HCT116 (cell line): ENCODE data around the gene LRBA. TPM values are rescaled to one million over a fixed set of nuclear protein-coding genes. Genes with fewer than 3 reads are reported as not detected.

Source experiments
- ATAC-seq: fragments of 200-7000 bp; cut with Tn5 transposase; 2 replicates; pipeline ENCODE4 v1.9.1; 2020; ENCODE audit warnings: mild to moderate bottlenecking, moderate library complexity
- BruUV-seq: library from RNA; stranded (reverse); fragments of 400-500 nt; replicated peaks from 2 replicates; lab custom pipeline; 2021; lab: Mats Ljungman, UMichigan
- CTCF ChIA-PET: fragments of 300-600 bp; sonication (Branson Sonifier 250); formaldehyde crosslinking; loops from one replicate; lab custom pipeline; 2021; ENCODE audit warnings: antibody characterized with exemption; lab: Charles Lee
- POLR2A ChIA-PET: fragments of 300-600, 350-600 bp; sonication (Branson Sonifier 250); formaldehyde crosslinking; loops from one replicate; lab custom pipeline; 2021; ENCODE audit warnings: antibody characterized with exemption; lab: Charles Lee
- RAD21 ChIA-PET, 2 experiments: fragments of 300-600 bp; sonication (Branson Sonifier 250); formaldehyde crosslinking; loops; one replicate each; lab custom pipeline; 2023; ENCODE audit warnings: low total read pairs in 2 of 2; ENCODE audit not compliant: uncharacterized antibody in 2 of 2, unreplicated experiment in 2 of 2, low non-redundant PET in 1 of 2; lab: Charles Lee
- DNase-seq: peaks from one replicate; pipeline ENCODE4 v3.0.0-alpha.2; 2010; ENCODE audit warnings: low read depth, low spot score
- H2AFZ ChIP-seq: fragments of 200-600 bp; shearing (Covaris generic), sonication (generic); 2 replicates; pipeline ENCODE4 v1.6.1; 2017; ENCODE audit warnings: low read depth, mixed run types, mixed read lengths, antibody characterized with exemption, low read length; ENCODE audit not compliant: poor library complexity, severe bottlenecking
- H3K27ac ChIP-seq: 2 replicates; pipeline ENCODE4 v1.5.1; 2012; ENCODE audit warnings: low read depth, low read length
- H3K27me3 ChIP-seq: fragments of 200-600 bp; sonication (generic); 2 replicates; pipeline ENCODE4 v1.6.1; 2016; ENCODE audit warnings: mixed run types, low read length, mixed read lengths; ENCODE audit not compliant: insufficient read depth
- H3K36me3 ChIP-seq, 2 experiments: fragments of 200-500 bp in 1 of 2; fragments of 200-600 bp in 1 of 2; sonication (Bioruptor generic) in 1 of 2; sonication (generic) in 1 of 2; 2 replicates each; pipeline versions ENCODE4 v1.5.1 to v1.6.1; 2014 to 2016; ENCODE audit warnings: low read length in 2 of 2, inconsistent platforms in 1 of 2, mixed read lengths in 1 of 2, mixed run types in 1 of 2; ENCODE audit not compliant: insufficient read depth in 2 of 2, control insufficient read depth in 1 of 2
- H3K4me1 ChIP-seq, 2 experiments: fragments of 200-600 bp in 1 of 2; sonication (generic) in 1 of 2; 2 replicates each; pipeline versions ENCODE4 v1.5.1 to v1.6.1; 2012 to 2017; ENCODE audit warnings: low read length in 2 of 2, inconsistent platforms in 1 of 2, mild to moderate bottlenecking in 1 of 2, mixed read lengths in 1 of 2, mixed run types in 1 of 2, moderate library complexity in 1 of 2; ENCODE audit not compliant: insufficient read depth in 2 of 2, control insufficient read depth in 1 of 2
- H3K4me2 ChIP-seq: fragments of 200-600 bp; sonication (generic); 2 replicates; pipeline ENCODE4 v1.6.1; 2017; ENCODE audit warnings: mixed run types, low read length, mixed read lengths
- H3K4me3 ChIP-seq, 2 experiments: fragments of 200-600 bp in 1 of 2; sonication (generic) in 1 of 2; replicated peaks in 1 of 2; 2 replicates each; pipeline ENCODE4 v1.5.1; 2011 to 2016; ENCODE audit warnings: low read length in 2 of 2, control low read depth in 1 of 2, low read depth in 1 of 2, mild to moderate bottlenecking in 1 of 2, mixed read lengths in 1 of 2, mixed run types in 1 of 2
- H3K79me2 ChIP-seq: fragments of 200-600 bp; sonication (generic); 2 replicates; pipeline ENCODE4 v1.6.1; 2017; ENCODE audit warnings: mild to moderate bottlenecking, mixed run types, low read length, moderate library complexity, mixed read lengths; ENCODE audit not compliant: insufficient read depth
- H3K9ac ChIP-seq: fragments of 200-600 bp; sonication (generic); 2 replicates; pipeline ENCODE4 v1.6.1; 2016; ENCODE audit warnings: low read length, mixed read lengths
- H3K9me2 ChIP-seq: fragments of 200-600 bp; sonication (generic), shearing (Covaris generic); 2 replicates; pipeline ENCODE4 v1.6.1; 2017; ENCODE audit warnings: mixed run types, mild to moderate bottlenecking, moderate library complexity; ENCODE audit not compliant: insufficient read depth
- H3K9me3 ChIP-seq, 2 experiments: fragments of 200-500 bp in 1 of 2; fragments of 200-600 bp in 1 of 2; sonication (Bioruptor generic) in 1 of 2; sonication (generic) in 1 of 2; 2 replicates each; pipeline ENCODE4 v1.6.1; 2014 to 2017; ENCODE audit warnings: low read length in 2 of 2, mixed read lengths in 2 of 2, inconsistent platforms in 1 of 2, low read depth in 1 of 2, mild to moderate bottlenecking in 1 of 2, mixed run types in 1 of 2, moderate library complexity in 1 of 2; ENCODE audit not compliant: control insufficient read depth in 1 of 2, insufficient read depth in 1 of 2
- H4K20me1 ChIP-seq: fragments of 200-600 bp; sonication (generic), shearing (Covaris generic); 2 replicates; pipeline ENCODE4 v1.6.1; 2017; ENCODE audit warnings: mixed run types, mild to moderate bottlenecking, moderate library complexity; ENCODE audit not compliant: insufficient read depth
- CEBPB ChIP-seq: IDR thresholded peaks from 2 replicates; pipeline ENCODE4 v1.6.1; 2012; ENCODE audit warnings: low read depth
- EGR1 ChIP-seq: IDR thresholded peaks from 2 replicates; pipeline ENCODE4 v1.6.1; 2012; ENCODE audit warnings: low read depth
- ELF1 ChIP-seq: IDR thresholded peaks from 2 replicates; pipeline ENCODE4 v1.6.1; 2012; ENCODE audit warnings: low read depth, borderline replicate concordance
- EZH2phosphoT487 ChIP-seq: fragments of 200-600 bp; IDR thresholded peaks from 2 replicates; pipeline ENCODE4 v1.6.1; 2018; ENCODE audit warnings: antibody characterized with exemption, borderline replicate concordance
- JUND ChIP-seq: IDR thresholded peaks from 2 replicates; pipeline ENCODE4 v1.6.1; 2012
- RAD21 ChIP-seq: IDR thresholded peaks from 2 replicates; pipeline ENCODE4 v1.6.1; 2012; ENCODE audit warnings: low read depth, mild to moderate bottlenecking
- SIN3A ChIP-seq: IDR thresholded peaks from 2 replicates; pipeline ENCODE4 v1.6.1; 2012; ENCODE audit warnings: low read depth
- TCF7L2 ChIP-seq: IDR thresholded peaks from 2 replicates; pipeline ENCODE4 v1.7.0; 2011; ENCODE audit warnings: borderline replicate concordance, inconsistent platforms; ENCODE audit not compliant: insufficient read depth, insufficient read length; ENCODE audit errors: extremely low read depth
- YY1 ChIP-seq: IDR thresholded peaks from 2 replicates; pipeline ENCODE4 v1.6.1; 2011; ENCODE audit warnings: low read length, low read depth, moderate library complexity, mild to moderate bottlenecking; ENCODE audit not compliant: insufficient replicate concordance; ENCODE audit errors: extremely low read depth
- intact Hi-C: fragments of 100-400 bp; cut with micrococcal nuclease; formaldehyde crosslinking; loops from 2 replicates; pipeline ENCODE4 v1.10.0; 2022
- total RNA-seq: library from RNA; stranded (reverse); gene quantifications from one replicate; pipeline ENCODE4 v1.2.1, GENCODE V29; 2021; ENCODE audit not compliant: unreplicated experiment
- TF ChIP-seq, protein P1 (sequence below), 3 experiments: fragments of 200-600 bp in 1 of 3; sonication (generic) in 1 of 3; IDR thresholded peaks in 2 of 3; conservative IDR thresholded peaks in 1 of 3; 2 replicates each; pipeline ENCODE4 v1.5.1; 2012 to 2017; ENCODE audit warnings: low read depth in 2 of 3, low read length in 2 of 3, antibody characterized with exemption in 1 of 3, borderline replicate concordance in 1 of 3, control low read depth in 1 of 3, mild to moderate bottlenecking in 1 of 3, mixed read lengths in 1 of 3, mixed run types in 1 of 3, moderate library complexity in 1 of 3; ENCODE audit not compliant: insufficient read depth in 1 of 3

Gene LRBA
- total RNA-seq, 1 experiment from 2014 or later: 79.8 TPM

DNA sequence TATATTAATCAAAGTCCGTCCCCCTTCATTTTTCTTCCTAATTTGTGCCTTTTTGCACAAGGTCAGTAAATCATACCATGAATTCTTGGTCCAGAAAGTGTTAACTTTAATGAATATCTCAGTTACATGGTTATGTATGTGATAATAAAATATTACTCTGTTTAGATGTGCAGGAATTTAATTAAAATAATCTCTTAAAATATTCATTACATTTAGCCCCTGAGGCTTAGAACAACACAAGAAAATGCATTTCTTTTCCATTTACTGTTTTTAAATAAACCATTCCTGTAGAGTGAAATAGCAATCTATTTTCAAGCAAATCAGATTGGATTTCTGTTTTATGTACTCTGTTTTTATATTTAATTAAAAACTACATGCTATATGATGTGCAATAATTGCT is 415.5 kb downstream of the LRBA start (continued):
- TF ChIP-seq YY1 (no peak), EGR1 (no peak)

DNA sequence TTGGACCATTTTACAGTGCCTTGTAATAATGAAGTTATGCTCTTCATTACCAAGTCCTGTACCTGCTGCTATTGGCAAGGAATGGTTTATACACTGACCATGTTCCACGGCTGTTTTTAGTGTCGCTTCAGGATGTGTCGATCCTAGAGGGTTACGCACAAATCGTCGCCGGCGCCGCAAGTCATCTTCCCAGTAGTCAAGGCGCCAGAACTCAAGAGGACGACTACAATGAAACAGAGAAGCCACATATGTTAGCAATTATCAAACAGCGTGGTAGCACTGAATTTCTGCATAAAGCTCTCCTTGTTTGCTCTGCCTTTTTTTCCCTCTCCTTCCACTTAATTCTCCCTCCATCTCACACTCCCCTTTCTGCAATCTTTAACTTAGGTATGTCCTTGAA is 416.2 kb downstream of the LRBA start:
- intact Hi-C loops: no loop called here
- DNase-seq: no peak
- Histone ChIP-seq H4K20me1 (no peaks in the 10 kb centered on the region), H3K79me2 (no peaks in the 10 kb centered on the region), H3K9me3 (no peaks in the 10 kb centered on the region), H3K4me1 (no peaks in the 10 kb centered on the region), H3K4me2 (no peak overlapping the region), H3K9ac (no peak overlapping the region), H3K27me3 (no peaks in the 10 kb centered on the region), H3K4me3 (no peak overlapping the region), H3K9me2 (no peaks in the 10 kb centered on the region), H3K27ac (no peak overlapping the region), H2AFZ (no peak overlapping the region), H3K36me3 (no peaks in the 10 kb centered on the region)
- no TSS peak for BruUV-seq
- CTCF ChIA-PET: no interaction called here
- RAD21 ChIA-PET: no interaction called here
- TF ChIP-seq RAD21 (no peak), CEBPB (no peak), TCF7L2 (no peak), SIN3A (no peak), YY1 (no peak), ELF1 (no peak), EGR1 (no peak), JUND (no peak), EZH2phosphoT487 (no peak)
- TF ChIP-seq, protein P1, sequence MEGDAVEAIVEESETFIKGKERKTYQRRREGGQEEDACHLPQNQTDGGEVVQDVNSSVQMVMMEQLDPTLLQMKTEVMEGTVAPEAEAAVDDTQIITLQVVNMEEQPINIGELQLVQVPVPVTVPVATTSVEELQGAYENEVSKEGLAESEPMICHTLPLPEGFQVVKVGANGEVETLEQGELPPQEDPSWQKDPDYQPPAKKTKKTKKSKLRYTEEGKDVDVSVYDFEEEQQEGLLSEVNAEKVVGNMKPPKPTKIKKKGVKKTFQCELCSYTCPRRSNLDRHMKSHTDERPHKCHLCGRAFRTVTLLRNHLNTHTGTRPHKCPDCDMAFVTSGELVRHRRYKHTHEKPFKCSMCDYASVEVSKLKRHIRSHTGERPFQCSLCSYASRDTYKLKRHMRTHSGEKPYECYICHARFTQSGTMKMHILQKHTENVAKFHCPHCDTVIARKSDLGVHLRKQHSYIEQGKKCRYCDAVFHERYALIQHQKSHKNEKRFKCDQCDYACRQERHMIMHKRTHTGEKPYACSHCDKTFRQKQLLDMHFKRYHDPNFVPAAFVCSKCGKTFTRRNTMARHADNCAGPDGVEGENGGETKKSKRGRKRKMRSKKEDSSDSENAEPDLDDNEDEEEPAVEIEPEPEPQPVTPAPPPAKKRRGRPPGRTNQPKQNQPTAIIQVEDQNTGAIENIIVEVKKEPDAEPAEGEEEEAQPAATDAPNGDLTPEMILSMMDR (IDR thresholded peaks at IDR 0.05 in 2 of 3, conservative IDR thresholded peaks at IDR 0.05 in 1 of 3; ENCODE audit: borderline replicate concordance in 1 of 3, insufficient read depth in 1 of 3, low read depth in 2 of 3, low read length in 2 of 3): no peak
- ATAC-seq: no peak
- POLR2A ChIA-PET: no interaction called here
